HEK293 (cell line): Measurements from ENCODE around the gene PNLIPRP1.

Source experiments
- CTCF ChIA-PET: fragments of 350-600 bp; formaldehyde crosslinking; extraction: SDS; loops from one replicate; lab custom pipeline; 2021; ENCODE audit warnings: antibody characterized with exemption; lab: Yijun Ruan, JAX
- POLR2A ChIA-PET: fragments of 300-600 bp; formaldehyde crosslinking; extraction: SDS; loops from one replicate; lab custom pipeline; 2020; ENCODE audit warnings: antibody characterized with exemption, inconsistent platforms; lab: Yijun Ruan, JAX
- H3K27ac ChIP-seq: fragments of 200-500 bp; sonication (Bioruptor generic); 2 replicates; pipeline ENCODE4 v1.5.1; 2014; ENCODE audit warnings: low read depth, low read length, control low read depth, inconsistent platforms; ENCODE audit errors: extremely low read depth
- H3K36me3 ChIP-seq, 2 experiments: fragments of 200-500 bp in 1 of 2; sonication (Bioruptor generic) in 1 of 2; 1 replicate in 1 of 2; 2 replicates in 1 of 2; pipeline ENCODE4 v1.5.1; 2014 to 2017; ENCODE audit warnings: inconsistent platforms in 2 of 2, low read length in 2 of 2; ENCODE audit not compliant: control insufficient read depth in 2 of 2, insufficient read depth in 1 of 2
- H3K4me1 ChIP-seq: fragments of 200-500 bp; sonication (Bioruptor generic); 2 replicates; pipeline ENCODE4 v1.5.1; 2014; ENCODE audit warnings: mild to moderate bottlenecking, low read length, inconsistent platforms; ENCODE audit not compliant: control insufficient read depth, insufficient read depth
- H3K4me3 ChIP-seq: 2 replicates; pipeline ENCODE4 v1.5.1; 2011; ENCODE audit warnings: low read depth, mild to moderate bottlenecking, control low read depth, low read length, moderate library complexity
- H3K9me3 ChIP-seq: fragments of 200-500 bp; sonication (Bioruptor generic); 2 replicates; pipeline ENCODE4 v1.5.1; 2014; ENCODE audit warnings: low read depth, low read length, inconsistent platforms; ENCODE audit not compliant: control insufficient read depth, insufficient read depth
- BCL11B ChIP-seq: fragments of 450-650 bp; formaldehyde crosslinking; IDR thresholded peaks from 2 replicates; pipeline ENCODE4 v1.5.1; 2016; ENCODE audit warnings: low read depth, missing biosample characterization, missing genetic modification characterization
- IKZF3 ChIP-seq: fragments of 450-650 bp; IDR thresholded peaks from 2 replicates; pipeline ENCODE4 v1.5.0; 2018; ENCODE audit warnings: missing biosample characterization, mild to moderate bottlenecking, missing genetic modification characterization, moderate library complexity
- KLF1 ChIP-seq: fragments of 450-650 bp; formaldehyde crosslinking; IDR thresholded peaks from 2 replicates; pipeline ENCODE4 v1.5.1; 2016; ENCODE audit warnings: missing biosample characterization, missing genetic modification characterization
- KLF9 ChIP-seq: fragments of 450-650 bp; formaldehyde crosslinking; IDR thresholded peaks from 2 replicates; pipeline ENCODE4 v1.5.1; 2016; ENCODE audit warnings: missing biosample characterization, missing genetic modification characterization, low read depth
- SCRT1 ChIP-seq: fragments of 450-650 bp; formaldehyde crosslinking; IDR thresholded peaks from 2 replicates; pipeline ENCODE4 v1.5.1; 2016; ENCODE audit warnings: missing biosample characterization, missing genetic modification characterization, borderline replicate concordance
- SCRT2 ChIP-seq: fragments of 450-650 bp; formaldehyde crosslinking; IDR thresholded peaks from 2 replicates; pipeline ENCODE4 v1.5.1; 2016; ENCODE audit warnings: missing biosample characterization, missing genetic modification characterization
- YY2 ChIP-seq: fragments of 450-650 bp; formaldehyde crosslinking; IDR thresholded peaks from 2 replicates; pipeline ENCODE4 v1.5.1; 2016; ENCODE audit warnings: missing biosample characterization, missing genetic modification characterization
- ZFHX2 ChIP-seq: fragments of 450-650 bp; formaldehyde crosslinking; conservative IDR thresholded peaks from 2 replicates; pipeline ENCODE4 v1.5.1; 2016; ENCODE audit warnings: missing biosample characterization, missing genetic modification characterization
- ZFP3 ChIP-seq: fragments of 450-650 bp; formaldehyde crosslinking; IDR thresholded peaks from 2 replicates; pipeline ENCODE4 v1.5.1; 2016; ENCODE audit warnings: low read depth, missing biosample characterization, missing genetic modification characterization
- ZNF174 ChIP-seq: fragments of 450-650 bp; formaldehyde crosslinking; IDR thresholded peaks from 2 replicates; pipeline ENCODE4 v1.5.0; 2017; ENCODE audit warnings: missing biosample characterization, mild to moderate bottlenecking, missing genetic modification characterization
- ZNF184 ChIP-seq: fragments of 450-650 bp; IDR thresholded peaks from 2 replicates; pipeline ENCODE4 v1.5.1; 2018; ENCODE audit warnings: missing biosample characterization, mild to moderate bottlenecking, missing genetic modification characterization
- ZNF24 ChIP-seq: fragments of 450-650 bp; formaldehyde crosslinking; IDR thresholded peaks from 2 replicates; pipeline ENCODE4 v1.5.1; 2016; ENCODE audit warnings: missing biosample characterization, missing genetic modification characterization
- ZNF302 ChIP-seq: fragments of 450-650 bp; formaldehyde crosslinking; IDR thresholded peaks from 2 replicates; pipeline ENCODE4 v1.5.1; 2016; ENCODE audit warnings: missing biosample characterization, missing genetic modification characterization, low read depth
- ZNF391 ChIP-seq: fragments of 450-650 bp; formaldehyde crosslinking; IDR thresholded peaks from 2 replicates; pipeline ENCODE4 v1.5.1; 2016; ENCODE audit warnings: low read depth, missing biosample characterization, missing genetic modification characterization, borderline replicate concordance
- ZNF394 ChIP-seq: fragments of 450-650 bp; formaldehyde crosslinking; IDR thresholded peaks from 2 replicates; pipeline ENCODE4 v1.5.1; 2016; ENCODE audit warnings: missing biosample characterization, missing genetic modification characterization, mild to moderate bottlenecking, moderate library complexity, borderline replicate concordance
- ZNF473 ChIP-seq: fragments of 450-650 bp; formaldehyde crosslinking; IDR thresholded peaks from 2 replicates; pipeline ENCODE4 v1.5.1; 2017; ENCODE audit warnings: missing biosample characterization, missing genetic modification characterization
- ZNF510 ChIP-seq: fragments of 450-650 bp; formaldehyde crosslinking; IDR thresholded peaks from 2 replicates; pipeline ENCODE4 v1.5.1; 2018; ENCODE audit warnings: mild to moderate bottlenecking, missing genetic modification characterization, missing biosample characterization; ENCODE audit not compliant: insufficient replicate concordance
- ZNF621 ChIP-seq: fragments of 450-650 bp; formaldehyde crosslinking; IDR thresholded peaks from 2 replicates; pipeline ENCODE4 v1.5.1; 2017; ENCODE audit warnings: missing biosample characterization, missing genetic modification characterization
- ZNF658 ChIP-seq: fragments of 450-650 bp; formaldehyde crosslinking; IDR thresholded peaks from 2 replicates; pipeline ENCODE4; 2016; ENCODE audit warnings: missing biosample characterization, missing genetic modification characterization
- ZNF792 ChIP-seq: fragments of 450-650 bp; formaldehyde crosslinking; IDR thresholded peaks from 2 replicates; pipeline ENCODE4 v1.5.1; 2016; ENCODE audit warnings: missing biosample characterization, missing genetic modification characterization
- TF ChIP-seq, protein P1 (sequence below): fragments of 450-650 bp; formaldehyde crosslinking; IDR thresholded peaks from 2 replicates; pipeline ENCODE4 v1.5.1; 2016; ENCODE audit warnings: missing biosample characterization, missing genetic modification characterization
- TF ChIP-seq, protein P2 (sequence below): IDR thresholded peaks from 2 replicates; pipeline ENCODE4 v1.6.1; 2011; ENCODE audit warnings: mild to moderate bottlenecking, low read depth, low read length, borderline replicate concordance
- TF ChIP-seq, protein P3 (sequence below): fragments of 450-650 bp; formaldehyde crosslinking; IDR thresholded peaks from 2 replicates; pipeline ENCODE4 v1.5.1; 2016; ENCODE audit warnings: missing biosample characterization, missing genetic modification characterization
- TF ChIP-seq, protein P4 (sequence below): fragments of 450-650 bp; formaldehyde crosslinking; IDR thresholded peaks from 2 replicates; pipeline ENCODE4 v1.5.1; 2016; ENCODE audit warnings: missing biosample characterization, missing genetic modification characterization, low read depth

Gene PNLIPRP1

DNA sequence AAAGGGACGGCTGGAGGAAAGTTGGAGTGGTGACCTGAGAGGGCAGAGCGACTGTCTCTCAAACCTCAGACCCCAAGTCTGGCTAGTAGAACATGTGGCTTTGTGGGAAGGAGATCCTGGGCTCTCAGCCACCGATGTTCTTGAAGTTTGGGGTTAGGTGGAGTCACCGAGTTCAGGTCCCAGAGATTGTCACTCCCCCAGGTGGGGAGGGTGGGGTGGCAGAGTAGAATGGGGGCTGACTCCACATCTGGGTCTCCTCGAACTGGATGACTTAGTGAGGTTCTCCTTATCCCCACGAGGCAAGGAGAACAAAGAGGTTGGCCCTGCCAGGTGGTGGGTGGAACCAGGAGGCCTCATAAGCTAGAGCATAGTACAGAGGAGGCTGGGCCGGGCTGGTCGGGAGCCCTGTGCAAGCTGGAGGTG is 15.3 kb downstream of the PNLIPRP1 start:
- Histone ChIP-seq H3K36me3 (peaks cover 0 to 27% of the 10 kb centered on the region in 2 experiments; a peak in 2 of 3 replicates), H3K9me3 (no peaks in the 10 kb centered on the region), H3K27ac (no peak overlapping the region), H3K4me1 (no peaks in the 10 kb centered on the region), H3K4me3 (no peak overlapping the region)
- CTCF ChIA-PET = no interaction called here
- POLR2A ChIA-PET = no interaction called here
- no peak for TF ChIP-seq ZNF24 (tag by site-specific recombination)
- no peak for TF ChIP-seq ZNF510
- no peak for TF ChIP-seq ZNF174 (tag by site-specific recombination)
- TF ChIP-seq ZFP3 (tag by site-specific recombination) = no peak
- TF ChIP-seq ZNF302 (tag by site-specific recombination) = no peak
- TF ChIP-seq ZNF184 (tag by site-specific recombination) = no peak
- no peak for TF ChIP-seq KLF9

DNA sequence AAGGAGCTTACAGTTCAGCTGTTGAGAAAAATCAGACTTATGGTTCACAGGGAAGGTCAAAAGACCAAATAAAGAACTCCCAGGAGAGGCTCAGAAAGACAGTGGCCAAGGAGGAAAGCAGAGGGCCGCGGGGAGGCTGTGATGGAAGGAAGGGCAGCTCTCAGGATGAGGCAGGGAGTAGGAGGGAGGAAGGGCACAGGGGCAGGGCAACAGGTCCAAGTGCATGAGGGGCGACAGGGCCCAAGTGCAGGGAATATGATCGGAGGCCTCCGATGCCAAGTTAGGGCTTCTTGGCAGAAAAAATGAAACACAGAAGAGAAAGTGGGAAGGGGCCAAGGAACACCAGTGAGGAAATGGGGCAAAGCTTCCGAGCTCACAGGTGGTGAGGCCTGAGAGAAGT is 16.6 kb downstream of the PNLIPRP1 start:
- Histone ChIP-seq H3K4me3 (no peak overlapping the region), H3K27ac (no peak overlapping the region), H3K4me1 (no peaks in the 10 kb centered on the region), H3K9me3 (no peaks in the 10 kb centered on the region), H3K36me3 (peaks cover 0 to 27% of the 10 kb centered on the region in 2 experiments; a peak in 2 of 3 replicates)
- POLR2A ChIA-PET = no interaction called here
- TF ChIP-seq SCRT2 (peak; percentile 89), ZNF658 (no peak), ZNF391 (tag by site-specific recombination) (no peak), ZNF792 (tag by site-specific recombination) (no peak), SCRT1 (tag by site-specific recombination) (peak; percentile 79)
- CTCF ChIA-PET = interaction anchor here (0.7 to 1.3 kb wide), 3 partner anchors 21 to 52 kb away, joined by 3 to 10 read pairs (median 3); no protein-coding TSS in a partner anchor

DNA sequence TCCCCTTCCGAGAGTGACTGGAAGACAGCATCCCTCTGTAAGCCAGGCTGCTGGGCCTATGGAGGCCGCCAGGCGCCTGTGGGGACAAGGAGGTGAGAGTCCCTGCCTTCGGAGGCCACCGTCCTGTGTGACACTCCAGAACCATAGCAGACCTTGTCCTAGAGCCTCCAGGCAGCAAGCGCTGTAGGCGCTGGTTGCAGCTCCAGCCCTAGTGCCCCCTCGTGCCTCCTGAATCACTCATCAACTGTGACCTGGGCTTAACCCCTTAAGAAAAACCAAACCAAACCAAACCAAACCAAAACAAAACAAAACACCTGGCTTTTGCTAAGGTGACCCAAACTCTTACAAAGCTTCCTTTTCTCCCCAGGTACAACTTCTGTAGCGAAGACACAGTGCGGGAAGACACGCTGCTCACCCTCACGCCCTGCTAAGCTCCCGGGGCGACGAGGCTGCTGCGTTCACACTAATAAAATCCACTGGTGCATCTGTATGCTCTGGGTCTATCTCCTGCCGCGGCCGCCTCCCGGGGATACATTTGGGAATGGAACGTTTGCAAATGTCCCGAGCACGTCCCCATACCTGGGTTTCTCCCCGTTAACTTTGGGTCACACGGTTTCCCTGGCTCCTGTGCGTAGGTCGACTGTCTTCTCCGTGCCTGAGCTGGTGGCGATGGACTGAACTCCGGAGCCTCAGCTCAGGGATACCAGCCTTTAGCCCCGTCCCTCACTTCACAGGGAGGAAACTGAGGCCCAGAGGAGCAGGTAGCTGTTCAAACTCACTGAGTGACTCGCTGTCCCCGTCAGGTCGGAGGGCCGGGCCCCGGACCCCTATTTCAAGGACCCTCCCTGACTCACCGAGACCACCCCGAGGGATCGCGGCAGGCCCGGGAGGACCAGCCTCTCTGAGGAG is 18.2 kb downstream of the PNLIPRP1 start:
- Histone ChIP-seq H3K36me3 (peaks cover 0 to 20% of the 10 kb centered on the region in 2 experiments; a peak in 2 of 3 replicates), H3K27ac (peak overlapping the region; percentile 61; the same call in 1 of the 2 replicates), H3K9me3 (no peaks in the 10 kb centered on the region), H3K4me1 (no peaks in the 10 kb centered on the region), H3K4me3 (peak overlapping the region; percentile 57)
- CTCF ChIA-PET = interaction anchor here (1.2 kb wide), 1 partner anchor 87 kb away, joined by 3 read pairs; no protein-coding TSS in a partner anchor
- POLR2A ChIA-PET = interaction anchor here (0.7 kb wide), 1 partner anchor 11 kb away, joined by 3 read pairs; the partner anchor contains the start of gene PNLIPRP2
- no peak for TF ChIP-seq IKZF3 (tag by site-specific recombination)
- TF ChIP-seq ZNF473 (tag by site-specific recombination) = no peak
- no peak for TF ChIP-seq ZNF394 (tag by site-specific recombination)
- TF ChIP-seq ZFHX2 (tag by site-specific recombination) = no peak; the same call in 1 of the 2 replicates
- TF ChIP-seq, protein P1, sequence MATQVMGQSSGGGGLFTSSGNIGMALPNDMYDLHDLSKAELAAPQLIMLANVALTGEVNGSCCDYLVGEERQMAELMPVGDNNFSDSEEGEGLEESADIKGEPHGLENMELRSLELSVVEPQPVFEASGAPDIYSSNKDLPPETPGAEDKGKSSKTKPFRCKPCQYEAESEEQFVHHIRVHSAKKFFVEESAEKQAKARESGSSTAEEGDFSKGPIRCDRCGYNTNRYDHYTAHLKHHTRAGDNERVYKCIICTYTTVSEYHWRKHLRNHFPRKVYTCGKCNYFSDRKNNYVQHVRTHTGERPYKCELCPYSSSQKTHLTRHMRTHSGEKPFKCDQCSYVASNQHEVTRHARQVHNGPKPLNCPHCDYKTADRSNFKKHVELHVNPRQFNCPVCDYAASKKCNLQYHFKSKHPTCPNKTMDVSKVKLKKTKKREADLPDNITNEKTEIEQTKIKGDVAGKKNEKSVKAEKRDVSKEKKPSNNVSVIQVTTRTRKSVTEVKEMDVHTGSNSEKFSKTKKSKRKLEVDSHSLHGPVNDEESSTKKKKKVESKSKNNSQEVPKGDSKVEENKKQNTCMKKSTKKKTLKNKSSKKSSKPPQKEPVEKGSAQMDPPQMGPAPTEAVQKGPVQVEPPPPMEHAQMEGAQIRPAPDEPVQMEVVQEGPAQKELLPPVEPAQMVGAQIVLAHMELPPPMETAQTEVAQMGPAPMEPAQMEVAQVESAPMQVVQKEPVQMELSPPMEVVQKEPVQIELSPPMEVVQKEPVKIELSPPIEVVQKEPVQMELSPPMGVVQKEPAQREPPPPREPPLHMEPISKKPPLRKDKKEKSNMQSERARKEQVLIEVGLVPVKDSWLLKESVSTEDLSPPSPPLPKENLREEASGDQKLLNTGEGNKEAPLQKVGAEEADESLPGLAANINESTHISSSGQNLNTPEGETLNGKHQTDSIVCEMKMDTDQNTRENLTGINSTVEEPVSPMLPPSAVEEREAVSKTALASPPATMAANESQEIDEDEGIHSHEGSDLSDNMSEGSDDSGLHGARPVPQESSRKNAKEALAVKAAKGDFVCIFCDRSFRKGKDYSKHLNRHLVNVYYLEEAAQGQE (tag by site-specific recombination) = peak; percentile 15; the same call in 1 of the 2 replicates
- TF ChIP-seq, protein P2, sequence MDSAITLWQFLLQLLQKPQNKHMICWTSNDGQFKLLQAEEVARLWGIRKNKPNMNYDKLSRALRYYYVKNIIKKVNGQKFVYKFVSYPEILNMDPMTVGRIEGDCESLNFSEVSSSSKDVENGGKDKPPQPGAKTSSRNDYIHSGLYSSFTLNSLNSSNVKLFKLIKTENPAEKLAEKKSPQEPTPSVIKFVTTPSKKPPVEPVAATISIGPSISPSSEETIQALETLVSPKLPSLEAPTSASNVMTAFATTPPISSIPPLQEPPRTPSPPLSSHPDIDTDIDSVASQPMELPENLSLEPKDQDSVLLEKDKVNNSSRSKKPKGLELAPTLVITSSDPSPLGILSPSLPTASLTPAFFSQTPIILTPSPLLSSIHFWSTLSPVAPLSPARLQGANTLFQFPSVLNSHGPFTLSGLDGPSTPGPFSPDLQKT = no peak
- TF ChIP-seq BCL11B (tag by site-specific recombination) = no peak
- TF ChIP-seq KLF1 (tag by site-specific recombination) = no peak
- no peak for TF ChIP-seq ZNF621
- TF ChIP-seq, protein P3, sequence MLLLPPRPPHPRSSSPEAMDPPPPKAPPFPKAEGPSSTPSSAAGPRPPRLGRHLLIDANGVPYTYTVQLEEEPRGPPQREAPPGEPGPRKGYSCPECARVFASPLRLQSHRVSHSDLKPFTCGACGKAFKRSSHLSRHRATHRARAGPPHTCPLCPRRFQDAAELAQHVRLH (tag by site-specific recombination) = no peak
- TF ChIP-seq YY2 = no peak
- TF ChIP-seq, protein P4, sequence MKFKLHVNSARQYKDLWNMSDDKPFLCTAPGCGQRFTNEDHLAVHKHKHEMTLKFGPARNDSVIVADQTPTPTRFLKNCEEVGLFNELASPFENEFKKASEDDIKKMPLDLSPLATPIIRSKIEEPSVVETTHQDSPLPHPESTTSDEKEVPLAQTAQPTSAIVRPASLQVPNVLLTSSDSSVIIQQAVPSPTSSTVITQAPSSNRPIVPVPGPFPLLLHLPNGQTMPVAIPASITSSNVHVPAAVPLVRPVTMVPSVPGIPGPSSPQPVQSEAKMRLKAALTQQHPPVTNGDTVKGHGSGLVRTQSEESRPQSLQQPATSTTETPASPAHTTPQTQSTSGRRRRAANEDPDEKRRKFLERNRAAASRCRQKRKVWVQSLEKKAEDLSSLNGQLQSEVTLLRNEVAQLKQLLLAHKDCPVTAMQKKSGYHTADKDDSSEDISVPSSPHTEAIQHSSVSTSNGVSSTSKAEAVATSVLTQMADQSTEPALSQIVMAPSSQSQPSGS (tag by site-specific recombination) = no peak
